Activated CD4-positive, alpha-beta T cell treated with anti-CD3 and anti-CD28 coated beads, Interleukin-2, amount 50 U/mL, for 24 hours (primary cell): ENCODE results near the gene FHOD1.

Experiments
- DNase-seq, 2 donors: peaks; one replicate each; pipeline ENCODE4 v3.0.0-alpha.2; 2020; ENCODE audit warnings: low read depth in 1 of 2, low spot score in 1 of 2

The FHOD1 gene

GRCh38 chr16:67277999-67278772, 30.9 kb upstream of the FHOD1 start:
- no peak for DNase-seq

- no peak for DNase-seq
These were observed 30.2 kb upstream of the FHOD1 start for GRCh38 chr16:67277294-67277998.

- no peak for DNase-seq
These were observed 28.0 kb upstream of the FHOD1 start for GRCh38 chr16:67275321-67275720.

- DNase-seq = no peak
These were observed 24.2 kb upstream of the FHOD1 start for GRCh38 chr16:67271446-67271845.

- no peak for DNase-seq
These were observed 23.7 kb upstream of the FHOD1 start for GRCh38 chr16:67270931-67271338.

GRCh38 chr16:67269766-67270165, 22.5 kb upstream of the FHOD1 start:
- no peak for DNase-seq

- no peak for DNase-seq
These were observed 20.9 kb upstream of the FHOD1 start for GRCh38 chr16:67268136-67268579.

- no peak for DNase-seq
These were observed 18.6 kb upstream of the FHOD1 start for GRCh38 chr16:67265834-67266233.

GRCh38 chr16:67264866-67265265, 17.6 kb upstream of the FHOD1 start:
- no peak for DNase-seq

GRCh38 chr16:67264277-67264676, 17.0 kb upstream of the FHOD1 start:
- no peak for DNase-seq

- no peak for DNase-seq
These were observed 15.9 kb upstream of the FHOD1 start for GRCh38 chr16:67263201-67263600.

- DNase-seq = no peak
These were observed 13.3 kb upstream of the FHOD1 start for GRCh38 chr16:67260426-67261063.

- no peak for DNase-seq
These were observed 12.4 kb upstream of the FHOD1 start for GRCh38 chr16:67259705-67260104.

- no peak for DNase-seq
These were observed 11.0 kb upstream of the FHOD1 start for GRCh38 chr16:67258161-67258835.

GRCh38 chr16:67257486-67258160, 10.3 kb upstream of the FHOD1 start:
- no peak for DNase-seq

- no peak for DNase-seq
These were observed 9.5 kb upstream of the FHOD1 start for GRCh38 chr16:67256701-67257230.

GRCh38 chr16:67255553-67256221, 8.4 kb upstream of the FHOD1 start:
- no peak for DNase-seq

GRCh38 chr16:67254801-67255552, 7.7 kb upstream of the FHOD1 start:
- no peak for DNase-seq
